Thoracic aorta (tissue), 2 donors: ENCODE results near the gene UQCC5. TPM values are rescaled to one million over a fixed set of nuclear protein-coding genes. Genes with fewer than 3 reads are reported as not detected.

Experiments
- ATAC-seq: fragments of 150-250 bp; one replicate; pipeline ENCODE4 v1.8.0; 2017; ENCODE audit warnings: low read depth; ENCODE audit not compliant: insufficient number of reproducible peaks, low FRiP score
- DNase-seq: peaks from one replicate; pipeline ENCODE4 v3.0.0-alpha.2; 2020; ENCODE audit warnings: low spot score
- H3K27ac ChIP-seq, 2 donors: fragments of 200-600 bp; sonication (generic); 1 replicate in 1 of 2; 2 replicates in 1 of 2; pipeline ENCODE4 v1.5.1; 2016; ENCODE audit warnings: mild to moderate bottlenecking in 2 of 2, moderate library complexity in 2 of 2
- H3K27me3 ChIP-seq: fragments of 200-600 bp; sonication (generic); replicated peaks from 2 replicates; pipeline ENCODE4 v1.6.0; 2016; ENCODE audit warnings: mild to moderate bottlenecking; ENCODE audit not compliant: insufficient read depth
- H3K36me3 ChIP-seq: fragments of 200-600 bp; sonication (generic); one replicate; pipeline ENCODE4 v1.5.1; 2016
- H3K4me1 ChIP-seq, 2 donors: fragments of 200-600 bp; sonication (generic); 1 replicate in 1 of 2; 2 replicates in 1 of 2; pipeline versions ENCODE4 v1.5.1 to v1.6.0; 2016; ENCODE audit warnings: low read depth in 2 of 2, mild to moderate bottlenecking in 1 of 2; ENCODE audit not compliant: control insufficient read depth in 1 of 2
- H3K4me3 ChIP-seq: fragments of 200-600 bp; sonication (generic); 2 replicates; pipeline ENCODE4 v1.5.1; 2016; ENCODE audit warnings: mild to moderate bottlenecking
- H3K9me3 ChIP-seq: fragments of 200-600 bp; sonication (generic); 2 replicates; pipeline ENCODE4 v1.5.1; 2016
- total RNA-seq, 2 donors: library from RNA; depleted of rRNA; stranded (reverse); fragments of >200 nt; gene quantifications; one replicate each; pipeline versions ENCODE4 v1.1.0 to v1.2.3, GENCODE V29; 2016
- TF ChIP-seq, protein P1 (sequence below): fragments of 200-600 bp; sonication (generic); IDR thresholded peaks from one replicate; pipeline ENCODE4 v1.5.1; 2019; ENCODE audit warnings: antibody characterized with exemption

UQCC5 gene
- total RNA-seq, 2 donors from 2014 or later, result 0.95 to 8.7 TPM

DNA sequence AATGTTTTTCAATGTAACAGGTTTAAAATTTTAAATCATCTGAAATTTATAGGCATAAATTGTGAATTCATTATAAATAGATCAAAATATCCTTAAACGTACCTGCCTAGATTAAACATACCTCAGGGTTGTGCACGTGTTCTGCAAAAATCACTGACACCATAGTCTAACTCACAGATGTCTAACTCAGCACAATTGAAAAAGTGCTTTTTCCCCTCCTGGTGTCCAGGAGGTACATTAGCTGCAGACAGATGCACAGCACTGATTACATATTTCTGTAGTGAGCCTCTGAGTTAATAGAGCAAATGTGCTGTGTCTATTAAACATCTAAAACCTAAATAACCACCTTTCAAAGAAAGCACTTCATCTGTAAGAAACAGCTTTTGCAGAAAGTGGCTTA lies 10.7 kb downstream of the UQCC5 start:
- ATAC-seq (no peak), DNase-seq (no peak)
- no peaks in the 10 kb centered on the region for H3K4me1 ChIP-seq
- H3K4me3 ChIP-seq, result no peak overlapping the region
- no peaks in the 10 kb centered on the region for H3K27me3 ChIP-seq
- peaks cover 28% of the 10 kb centered on the region for H3K36me3 ChIP-seq
- H3K27ac ChIP-seq, result no peak overlapping the region
- H3K9me3 ChIP-seq, result no peaks in the 10 kb centered on the region
- TF ChIP-seq, protein P1, sequence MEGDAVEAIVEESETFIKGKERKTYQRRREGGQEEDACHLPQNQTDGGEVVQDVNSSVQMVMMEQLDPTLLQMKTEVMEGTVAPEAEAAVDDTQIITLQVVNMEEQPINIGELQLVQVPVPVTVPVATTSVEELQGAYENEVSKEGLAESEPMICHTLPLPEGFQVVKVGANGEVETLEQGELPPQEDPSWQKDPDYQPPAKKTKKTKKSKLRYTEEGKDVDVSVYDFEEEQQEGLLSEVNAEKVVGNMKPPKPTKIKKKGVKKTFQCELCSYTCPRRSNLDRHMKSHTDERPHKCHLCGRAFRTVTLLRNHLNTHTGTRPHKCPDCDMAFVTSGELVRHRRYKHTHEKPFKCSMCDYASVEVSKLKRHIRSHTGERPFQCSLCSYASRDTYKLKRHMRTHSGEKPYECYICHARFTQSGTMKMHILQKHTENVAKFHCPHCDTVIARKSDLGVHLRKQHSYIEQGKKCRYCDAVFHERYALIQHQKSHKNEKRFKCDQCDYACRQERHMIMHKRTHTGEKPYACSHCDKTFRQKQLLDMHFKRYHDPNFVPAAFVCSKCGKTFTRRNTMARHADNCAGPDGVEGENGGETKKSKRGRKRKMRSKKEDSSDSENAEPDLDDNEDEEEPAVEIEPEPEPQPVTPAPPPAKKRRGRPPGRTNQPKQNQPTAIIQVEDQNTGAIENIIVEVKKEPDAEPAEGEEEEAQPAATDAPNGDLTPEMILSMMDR, result no peak

DNA sequence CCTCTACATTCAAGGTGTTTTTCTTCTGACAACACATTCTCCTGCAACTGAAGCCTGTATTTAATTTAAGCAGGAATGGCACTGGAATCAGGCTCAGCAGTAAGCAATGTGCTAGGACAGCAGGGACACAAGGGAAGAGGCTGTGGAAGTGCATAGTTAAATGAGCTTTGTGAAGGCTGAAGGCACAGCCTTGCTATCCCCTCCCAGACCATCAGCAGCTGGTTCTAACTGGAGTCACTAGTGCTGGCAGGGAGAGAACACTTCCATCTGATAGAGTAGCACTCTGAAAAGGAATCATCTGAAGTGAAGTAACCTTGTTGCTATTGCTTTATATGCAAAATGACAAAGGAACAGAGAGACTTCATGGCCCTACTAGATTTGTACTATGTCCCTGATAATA lies 14.7 kb downstream of the UQCC5 start:
- no peaks in the 10 kb centered on the region for H3K27me3 ChIP-seq
- H3K4me3 ChIP-seq, result no peak overlapping the region
- H3K9me3 ChIP-seq, result no peaks in the 10 kb centered on the region
- TF ChIP-seq, protein P1, result no peak
- H3K27ac ChIP-seq, result no peak overlapping the region
- H3K36me3 ChIP-seq, result peaks cover 37% of the 10 kb centered on the region
- H3K4me1 ChIP-seq, result no peaks in the 10 kb centered on the region
- DNase-seq (no peak), ATAC-seq (no peak)

DNA sequence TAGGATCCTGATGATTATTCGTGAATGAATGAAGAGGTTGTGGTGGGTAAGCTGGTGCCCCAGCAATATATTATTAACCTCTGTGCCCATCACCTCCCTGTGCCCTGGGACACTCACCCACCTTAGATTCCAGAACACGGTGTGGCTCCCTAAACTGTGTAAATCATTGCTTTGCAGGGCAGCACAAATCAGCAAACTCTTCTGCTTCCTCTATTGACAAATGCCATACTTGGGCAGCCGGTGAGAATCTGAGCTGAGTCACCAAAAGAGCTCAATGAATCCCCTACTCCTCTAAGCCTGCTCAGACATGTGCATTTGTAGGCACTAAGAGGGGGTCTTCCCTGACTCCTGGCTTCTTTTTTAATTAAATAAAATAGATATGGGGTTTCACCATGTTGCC lies 15.7 kb downstream of the UQCC5 start:
- H3K36me3 ChIP-seq, result peaks cover 37% of the 10 kb centered on the region
- ATAC-seq, result no peak
- TF ChIP-seq, protein P1, result no peak

DNA sequence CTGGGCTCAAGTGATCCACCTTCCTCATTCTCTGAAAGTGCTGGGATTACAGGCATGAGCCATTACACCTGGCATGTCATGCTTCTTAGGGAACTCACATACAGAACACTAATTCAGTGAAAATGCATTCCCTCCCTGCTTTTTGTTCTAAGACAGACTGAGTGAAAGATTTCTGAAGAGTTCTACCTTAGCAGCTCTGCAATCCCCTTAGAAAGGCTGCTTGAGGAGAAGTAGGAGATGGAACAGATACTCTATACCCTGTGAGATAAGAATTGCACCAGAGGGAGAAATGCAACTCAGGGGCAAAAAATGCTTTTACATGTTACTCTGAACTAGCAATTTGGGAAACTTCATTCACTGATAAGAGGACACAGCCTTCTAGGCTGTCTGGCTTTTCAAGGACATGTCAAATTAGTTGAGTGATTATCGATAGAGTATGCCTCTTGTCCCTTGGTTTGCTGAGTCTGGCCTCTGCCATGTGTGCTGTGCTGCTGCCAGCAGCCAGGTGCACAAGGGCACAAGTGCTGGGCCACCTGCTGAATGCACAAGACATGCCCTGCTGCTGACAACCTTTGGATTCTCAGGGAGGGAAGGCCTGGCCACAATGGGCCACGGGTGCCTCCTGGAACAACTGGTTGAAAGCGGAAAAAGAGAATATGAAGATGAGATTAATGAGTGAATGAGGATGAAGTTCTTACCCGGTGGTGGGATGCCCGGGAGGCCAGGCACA lies 17.8 kb downstream of the UQCC5 start:
- ATAC-seq (no peak), DNase-seq (no peak)
- no peaks in the 10 kb centered on the region for H3K9me3 ChIP-seq
- no peak overlapping the region for H3K4me3 ChIP-seq
- H3K27me3 ChIP-seq, result no peaks in the 10 kb centered on the region
- no peaks in the 10 kb centered on the region for H3K4me1 ChIP-seq
- TF ChIP-seq, protein P1, result no peak
- H3K36me3 ChIP-seq, result peaks cover 33% of the 10 kb centered on the region
- H3K27ac ChIP-seq, result no peak overlapping the region

More for the DNA sequence above, 15.7 kb downstream of the UQCC5 start:
- H3K9me3 ChIP-seq, result no peaks in the 10 kb centered on the region
- no peaks in the 10 kb centered on the region for H3K4me1 ChIP-seq
- H3K4me3 ChIP-seq, result no peak overlapping the region
- no peak overlapping the region for H3K27ac ChIP-seq
- no peaks in the 10 kb centered on the region for H3K27me3 ChIP-seq
- no peak for DNase-seq

DNA sequence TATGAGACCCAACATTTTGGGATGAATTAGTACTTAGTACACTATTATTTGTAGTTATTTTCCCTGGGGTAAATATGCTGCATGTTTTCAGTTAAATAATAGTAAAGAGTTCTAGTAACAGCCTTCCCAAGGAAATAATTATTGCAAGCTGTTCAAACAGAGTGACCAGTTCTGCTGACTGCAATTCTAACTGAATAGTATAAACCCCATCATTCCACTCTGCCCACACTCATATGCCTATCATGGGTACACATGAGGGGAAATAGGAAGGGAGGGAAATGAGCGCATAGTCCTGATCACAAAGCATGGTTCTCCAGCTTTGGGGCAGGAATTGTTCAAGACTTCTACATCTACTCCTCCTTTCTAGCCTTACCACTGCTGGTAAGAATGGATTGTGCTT lies 18.7 kb downstream of the UQCC5 start:
- peaks cover 30% of the 10 kb centered on the region for H3K36me3 ChIP-seq
- ATAC-seq, result no peak
- no peaks in the 10 kb centered on the region for H3K9me3 ChIP-seq
- no peak for DNase-seq
- H3K27ac ChIP-seq, result no peak overlapping the region
- TF ChIP-seq, protein P1, result no peak
- H3K27me3 ChIP-seq, result no peaks in the 10 kb centered on the region
- H3K4me1 ChIP-seq, result no peaks in the 10 kb centered on the region
- H3K4me3 ChIP-seq, result no peak overlapping the region
